HEK293 (cell line): ENCODE measurements around the gene ZSCAN12.
A peak's percentile ranks its signal among the peaks of the same experiment; 100 is the strongest.

Experiments
- EGR2 ChIP-seq: fragments of 450-650 bp; formaldehyde crosslinking; IDR thresholded peaks from 2 replicates; pipeline ENCODE4 v1.5.1; 2016; ENCODE audit warnings: low read depth, missing biosample characterization, missing genetic modification characterization
- HOXC10 ChIP-seq: sonication (generic); formaldehyde crosslinking; IDR thresholded peaks from 2 replicates; pipeline ENCODE4 v1.8.1; 2023; ENCODE audit warnings: mild to moderate bottlenecking, missing genetic modification reagents
- IKZF3 ChIP-seq: fragments of 450-650 bp; IDR thresholded peaks from 2 replicates; pipeline ENCODE4 v1.5.0; 2018; ENCODE audit warnings: missing biosample characterization, mild to moderate bottlenecking, missing genetic modification characterization, moderate library complexity
- KLF10 ChIP-seq: fragments of 450-650 bp; IDR thresholded peaks from 2 replicates; pipeline ENCODE4 v1.5.1; 2018; ENCODE audit warnings: missing biosample characterization, mild to moderate bottlenecking, missing genetic modification characterization
- MEIS1 ChIP-seq: sonication (generic); formaldehyde crosslinking; IDR thresholded peaks from 2 replicates; pipeline ENCODE4 v1.8.1; 2022; ENCODE audit warnings: missing genetic modification reagents, mild to moderate bottlenecking, borderline replicate concordance
- MZF1 ChIP-seq: fragments of 450-650 bp; formaldehyde crosslinking; IDR thresholded peaks from 2 replicates; pipeline ENCODE4 v1.5.1; 2017; ENCODE audit warnings: missing biosample characterization, missing genetic modification characterization, borderline replicate concordance
- RBAK ChIP-seq: fragments of 450-650 bp; formaldehyde crosslinking; IDR thresholded peaks from 2 replicates; pipeline ENCODE4 v1.5.1; 2016; ENCODE audit warnings: missing biosample characterization, missing genetic modification characterization
- ZNF146 ChIP-seq: fragments of 450-650 bp; formaldehyde crosslinking; IDR thresholded peaks from 2 replicates; pipeline ENCODE4 v1.5.1; 2016; ENCODE audit warnings: missing biosample characterization, missing genetic modification characterization
- ZNF175 ChIP-seq: fragments of 450-650 bp; formaldehyde crosslinking; IDR thresholded peaks from 2 replicates; pipeline ENCODE4 v1.5.1; 2016; ENCODE audit warnings: missing biosample characterization, missing genetic modification characterization
- ZNF19 ChIP-seq: fragments of 450-650 bp; formaldehyde crosslinking; IDR thresholded peaks from 2 replicates; pipeline ENCODE4; 2016; ENCODE audit warnings: missing biosample characterization, missing genetic modification characterization, low read depth
- ZNF239 ChIP-seq: fragments of 450-650 bp; formaldehyde crosslinking; IDR thresholded peaks from 2 replicates; pipeline ENCODE4 v1.5.1; 2016; ENCODE audit warnings: missing biosample characterization, missing genetic modification characterization
- ZNF404 ChIP-seq: fragments of 450-650 bp; formaldehyde crosslinking; IDR thresholded peaks from 2 replicates; pipeline ENCODE4 v1.5.1; 2017; ENCODE audit warnings: missing biosample characterization, missing genetic modification characterization
- ZNF555 ChIP-seq: fragments of 450-650 bp; formaldehyde crosslinking; conservative IDR thresholded peaks from 2 replicates; pipeline ENCODE4 v1.5.1; 2017; ENCODE audit warnings: missing biosample characterization, mild to moderate bottlenecking, missing genetic modification characterization, inconsistent platforms
- ZNF600 ChIP-seq: fragments of 450-650 bp; formaldehyde crosslinking; IDR thresholded peaks from 2 replicates; pipeline ENCODE4 v1.5.1; 2016; ENCODE audit warnings: missing biosample characterization, missing genetic modification characterization
- ZNF626 ChIP-seq: fragments of 450-650 bp; sonication (Bioruptor Pico); formaldehyde crosslinking; IDR thresholded peaks from 2 replicates; pipeline ENCODE4 v1.5.1; 2018; ENCODE audit warnings: missing biosample characterization, missing genetic modification characterization, inconsistent platforms
- ZNF660 ChIP-seq: fragments of 450-650 bp; IDR thresholded peaks from 2 replicates; pipeline ENCODE4 v1.5.1; 2018; ENCODE audit warnings: missing biosample characterization, mild to moderate bottlenecking, missing genetic modification characterization
- ZNF701 ChIP-seq: fragments of 450-650 bp; formaldehyde crosslinking; IDR thresholded peaks from 2 replicates; pipeline ENCODE4 v1.5.1; 2016; ENCODE audit warnings: missing biosample characterization, missing genetic modification characterization
- ZNF76 ChIP-seq: fragments of 450-650 bp; formaldehyde crosslinking; IDR thresholded peaks from 2 replicates; pipeline ENCODE4; 2016; ENCODE audit warnings: low read depth, missing biosample characterization, missing genetic modification characterization, borderline replicate concordance
- ZNF830 ChIP-seq: fragments of 450-650 bp; IDR thresholded peaks from 2 replicates; pipeline ENCODE4 v1.5.0; 2018; ENCODE audit warnings: missing biosample characterization, missing genetic modification characterization, low read depth, mild to moderate bottlenecking, moderate library complexity
- TF ChIP-seq, protein P1 (sequence below): fragments of 450-650 bp; formaldehyde crosslinking; IDR thresholded peaks from 2 replicates; pipeline ENCODE4; 2016; ENCODE audit warnings: missing biosample characterization, missing genetic modification characterization
- TF ChIP-seq, protein P2 (sequence below): fragments of 450-650 bp; formaldehyde crosslinking; IDR thresholded peaks from 2 replicates; pipeline ENCODE4 v1.5.1; 2017; ENCODE audit warnings: missing biosample characterization, missing genetic modification characterization
- TF ChIP-seq, protein P3 (sequence below): fragments of 450-650 bp; formaldehyde crosslinking; IDR thresholded peaks from 2 replicates; pipeline ENCODE4 v1.5.1; 2016; ENCODE audit warnings: missing biosample characterization, missing genetic modification characterization
- TF ChIP-seq, protein P4 (sequence below): fragments of 450-650 bp; formaldehyde crosslinking; IDR thresholded peaks from 2 replicates; pipeline ENCODE4 v1.5.1; 2016; ENCODE audit warnings: missing biosample characterization, missing genetic modification characterization
- TF ChIP-seq, protein P5 (sequence below): fragments of 450-650 bp; IDR thresholded peaks from 2 replicates; pipeline ENCODE4 v1.5.1; 2018; ENCODE audit warnings: missing biosample characterization, mild to moderate bottlenecking, missing genetic modification characterization
- TF ChIP-seq, protein P6 (sequence below): fragments of 450-650 bp; formaldehyde crosslinking; IDR thresholded peaks from 2 replicates; pipeline ENCODE4 v1.5.1; 2016; ENCODE audit warnings: missing biosample characterization, missing genetic modification characterization
- TF ChIP-seq, protein P7 (sequence below): fragments of 450-650 bp; formaldehyde crosslinking; IDR thresholded peaks from 2 replicates; pipeline ENCODE4 v1.5.1; 2017; ENCODE audit warnings: missing biosample characterization, missing genetic modification characterization

The ZSCAN12 gene

DNA sequence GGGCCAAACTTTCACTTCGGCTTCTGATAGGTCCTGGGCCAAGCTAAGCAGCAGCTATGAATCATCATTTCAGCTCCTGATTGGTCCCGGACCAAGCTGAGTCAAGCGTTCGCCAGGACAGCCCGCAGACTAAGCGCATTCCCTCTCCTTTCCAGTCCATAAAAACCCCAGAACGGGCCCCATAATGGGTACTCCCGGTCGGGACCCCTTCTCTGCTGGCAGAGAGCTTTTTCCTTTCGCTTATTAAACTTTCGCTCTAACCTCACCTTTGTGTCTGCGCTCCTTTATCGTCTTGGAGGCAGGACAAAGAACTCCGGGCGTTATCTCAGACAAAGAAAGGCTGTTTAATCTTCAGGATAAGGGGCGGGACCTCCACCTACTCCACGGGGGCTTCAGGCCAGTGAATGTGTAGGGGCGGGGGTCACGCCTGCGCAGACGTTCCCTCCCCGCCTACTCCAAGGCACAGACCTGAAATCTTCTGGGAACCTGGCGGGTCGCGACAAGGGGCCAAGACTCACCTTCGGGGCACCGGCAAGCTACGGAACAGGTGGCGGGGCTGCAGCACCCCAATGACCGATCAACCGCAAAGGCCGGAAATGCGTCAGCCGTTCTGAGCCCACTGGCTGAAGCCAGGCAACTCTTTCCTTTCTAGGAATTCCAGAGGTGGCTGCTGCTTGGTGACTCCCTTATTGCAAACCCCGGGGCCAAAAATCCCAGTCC lies 63.8 kb downstream of the ZSCAN12 start, which contains the start of gene ZSCAN31 (continued):
- TF ChIP-seq, protein P1, sequence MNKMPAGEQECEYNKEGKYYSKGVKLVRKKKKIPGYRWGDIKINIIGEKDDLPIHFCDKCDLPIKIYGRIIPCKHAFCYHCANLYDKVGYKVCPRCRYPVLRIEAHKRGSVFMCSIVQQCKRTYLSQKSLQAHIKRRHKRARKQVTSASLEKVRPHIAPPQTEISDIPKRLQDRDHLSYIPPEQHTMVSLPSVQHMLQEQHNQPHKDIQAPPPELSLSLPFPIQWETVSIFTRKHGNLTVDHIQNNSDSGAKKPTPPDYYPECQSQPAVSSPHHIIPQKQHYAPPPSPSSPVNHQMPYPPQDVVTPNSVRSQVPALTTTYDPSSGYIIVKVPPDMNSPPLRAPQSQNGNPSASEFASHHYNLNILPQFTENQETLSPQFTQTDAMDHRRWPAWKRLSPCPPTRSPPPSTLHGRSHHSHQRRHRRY (tag by site-specific recombination) = no peak
- TF ChIP-seq ZNF600 (tag by site-specific recombination) = peak; percentile 88
- TF ChIP-seq ZNF239 = no peak
- TF ChIP-seq, protein P2, sequence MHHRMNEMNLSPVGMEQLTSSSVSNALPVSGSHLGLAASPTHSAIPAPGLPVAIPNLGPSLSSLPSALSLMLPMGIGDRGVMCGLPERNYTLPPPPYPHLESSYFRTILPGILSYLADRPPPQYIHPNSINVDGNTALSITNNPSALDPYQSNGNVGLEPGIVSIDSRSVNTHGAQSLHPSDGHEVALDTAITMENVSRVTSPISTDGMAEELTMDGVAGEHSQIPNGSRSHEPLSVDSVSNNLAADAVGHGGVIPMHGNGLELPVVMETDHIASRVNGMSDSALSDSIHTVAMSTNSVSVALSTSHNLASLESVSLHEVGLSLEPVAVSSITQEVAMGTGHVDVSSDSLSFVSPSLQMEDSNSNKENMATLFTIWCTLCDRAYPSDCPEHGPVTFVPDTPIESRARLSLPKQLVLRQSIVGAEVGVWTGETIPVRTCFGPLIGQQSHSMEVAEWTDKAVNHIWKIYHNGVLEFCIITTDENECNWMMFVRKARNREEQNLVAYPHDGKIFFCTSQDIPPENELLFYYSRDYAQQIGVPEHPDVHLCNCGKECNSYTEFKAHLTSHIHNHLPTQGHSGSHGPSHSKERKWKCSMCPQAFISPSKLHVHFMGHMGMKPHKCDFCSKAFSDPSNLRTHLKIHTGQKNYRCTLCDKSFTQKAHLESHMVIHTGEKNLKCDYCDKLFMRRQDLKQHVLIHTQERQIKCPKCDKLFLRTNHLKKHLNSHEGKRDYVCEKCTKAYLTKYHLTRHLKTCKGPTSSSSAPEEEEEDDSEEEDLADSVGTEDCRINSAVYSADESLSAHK (tag by site-specific recombination) = no peak
- 0 out of 2 replicates have a peak, but pooled peaks have one; percentile 8 for TF ChIP-seq ZNF76 (tag by site-specific recombination)
- TF ChIP-seq, protein P3, sequence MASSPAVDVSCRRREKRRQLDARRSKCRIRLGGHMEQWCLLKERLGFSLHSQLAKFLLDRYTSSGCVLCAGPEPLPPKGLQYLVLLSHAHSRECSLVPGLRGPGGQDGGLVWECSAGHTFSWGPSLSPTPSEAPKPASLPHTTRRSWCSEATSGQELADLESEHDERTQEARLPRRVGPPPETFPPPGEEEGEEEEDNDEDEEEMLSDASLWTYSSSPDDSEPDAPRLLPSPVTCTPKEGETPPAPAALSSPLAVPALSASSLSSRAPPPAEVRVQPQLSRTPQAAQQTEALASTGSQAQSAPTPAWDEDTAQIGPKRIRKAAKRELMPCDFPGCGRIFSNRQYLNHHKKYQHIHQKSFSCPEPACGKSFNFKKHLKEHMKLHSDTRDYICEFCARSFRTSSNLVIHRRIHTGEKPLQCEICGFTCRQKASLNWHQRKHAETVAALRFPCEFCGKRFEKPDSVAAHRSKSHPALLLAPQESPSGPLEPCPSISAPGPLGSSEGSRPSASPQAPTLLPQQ (tag by site-specific recombination) = peak; percentile 59; the same call in 1 of the 2 replicates
- no peak for TF ChIP-seq MZF1 (tag by site-specific recombination)
- TF ChIP-seq ZNF626 = no peak
- TF ChIP-seq ZNF555 (tag by site-specific recombination) = no peak
- peak; percentile 89 for TF ChIP-seq EGR2 (tag by site-specific recombination)
- TF ChIP-seq, protein P4, sequence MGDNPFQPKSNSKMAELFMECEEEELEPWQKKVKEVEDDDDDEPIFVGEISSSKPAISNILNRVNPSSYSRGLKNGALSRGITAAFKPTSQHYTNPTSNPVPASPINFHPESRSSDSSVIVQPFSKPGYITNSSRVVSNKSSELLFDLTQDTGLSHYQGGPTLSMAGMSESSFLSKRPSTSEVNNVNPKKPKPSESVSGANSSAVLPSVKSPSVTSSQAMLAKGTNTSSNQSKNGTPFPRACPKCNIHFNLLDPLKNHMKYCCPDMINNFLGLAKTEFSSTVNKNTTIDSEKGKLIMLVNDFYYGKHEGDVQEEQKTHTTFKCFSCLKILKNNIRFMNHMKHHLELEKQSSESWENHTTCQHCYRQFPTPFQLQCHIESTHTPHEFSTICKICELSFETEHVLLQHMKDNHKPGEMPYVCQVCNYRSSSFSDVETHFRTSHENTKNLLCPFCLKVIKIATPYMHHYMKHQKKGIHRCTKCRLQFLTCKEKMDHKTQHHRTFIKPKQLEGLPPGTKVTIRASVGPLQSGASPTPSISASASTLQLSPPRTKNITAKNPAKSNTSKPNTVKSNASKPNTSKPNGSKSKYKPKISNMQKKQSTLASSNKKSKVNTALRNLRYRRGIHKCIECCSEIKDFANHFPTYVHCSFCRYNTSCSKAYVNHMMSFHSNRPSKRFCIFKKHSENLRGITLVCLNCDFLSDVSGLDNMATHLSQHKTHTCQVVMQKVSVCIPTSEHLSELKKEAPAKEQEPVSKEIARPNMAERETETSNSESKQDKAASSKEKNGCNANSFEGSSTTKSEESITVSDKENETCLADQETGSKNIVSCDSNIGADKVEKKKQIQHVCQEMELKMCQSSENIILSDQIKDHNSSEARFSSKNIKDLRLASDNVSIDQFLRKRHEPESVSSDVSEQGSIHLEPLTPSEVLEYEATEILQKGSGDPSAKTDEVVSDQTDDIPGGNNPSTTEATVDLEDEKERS (tag by site-specific recombination) = no peak
- no peak for TF ChIP-seq ZNF175 (tag by site-specific recombination)
- TF ChIP-seq IKZF3 (tag by site-specific recombination) = peak; percentile 97
- TF ChIP-seq ZNF701 = no peak
- TF ChIP-seq, protein P5, sequence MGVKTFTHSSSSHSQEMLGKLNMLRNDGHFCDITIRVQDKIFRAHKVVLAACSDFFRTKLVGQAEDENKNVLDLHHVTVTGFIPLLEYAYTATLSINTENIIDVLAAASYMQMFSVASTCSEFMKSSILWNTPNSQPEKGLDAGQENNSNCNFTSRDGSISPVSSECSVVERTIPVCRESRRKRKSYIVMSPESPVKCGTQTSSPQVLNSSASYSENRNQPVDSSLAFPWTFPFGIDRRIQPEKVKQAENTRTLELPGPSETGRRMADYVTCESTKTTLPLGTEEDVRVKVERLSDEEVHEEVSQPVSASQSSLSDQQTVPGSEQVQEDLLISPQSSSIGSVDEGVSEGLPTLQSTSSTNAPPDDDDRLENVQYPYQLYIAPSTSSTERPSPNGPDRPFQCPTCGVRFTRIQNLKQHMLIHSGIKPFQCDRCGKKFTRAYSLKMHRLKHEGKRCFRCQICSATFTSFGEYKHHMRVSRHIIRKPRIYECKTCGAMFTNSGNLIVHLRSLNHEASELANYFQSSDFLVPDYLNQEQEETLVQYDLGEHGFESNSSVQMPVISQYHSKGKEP (tag by site-specific recombination) = no peak; the same call in 1 of the 2 replicates
- TF ChIP-seq, protein P6, sequence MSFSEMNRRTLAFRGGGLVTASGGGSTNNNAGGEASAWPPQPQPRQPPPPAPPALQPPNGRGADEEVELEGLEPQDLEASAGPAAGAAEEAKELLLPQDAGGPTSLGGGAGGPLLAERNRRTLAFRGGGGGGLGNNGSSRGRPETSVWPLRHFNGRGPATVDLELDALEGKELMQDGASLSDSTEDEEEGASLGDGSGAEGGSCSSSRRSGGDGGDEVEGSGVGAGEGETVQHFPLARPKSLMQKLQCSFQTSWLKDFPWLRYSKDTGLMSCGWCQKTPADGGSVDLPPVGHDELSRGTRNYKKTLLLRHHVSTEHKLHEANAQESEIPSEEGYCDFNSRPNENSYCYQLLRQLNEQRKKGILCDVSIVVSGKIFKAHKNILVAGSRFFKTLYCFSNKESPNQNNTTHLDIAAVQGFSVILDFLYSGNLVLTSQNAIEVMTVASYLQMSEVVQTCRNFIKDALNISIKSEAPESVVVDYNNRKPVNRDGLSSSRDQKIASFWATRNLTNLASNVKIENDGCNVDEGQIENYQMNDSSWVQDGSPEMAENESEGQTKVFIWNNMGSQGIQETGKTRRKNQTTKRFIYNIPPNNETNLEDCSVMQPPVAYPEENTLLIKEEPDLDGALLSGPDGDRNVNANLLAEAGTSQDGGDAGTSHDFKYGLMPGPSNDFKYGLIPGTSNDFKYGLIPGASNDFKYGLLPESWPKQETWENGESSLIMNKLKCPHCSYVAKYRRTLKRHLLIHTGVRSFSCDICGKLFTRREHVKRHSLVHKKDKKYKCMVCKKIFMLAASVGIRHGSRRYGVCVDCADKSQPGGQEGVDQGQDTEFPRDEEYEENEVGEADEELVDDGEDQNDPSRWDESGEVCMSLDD = peak; percentile 90
- no peak for TF ChIP-seq RBAK
- no peak for TF ChIP-seq ZNF19 (tag by site-specific recombination)
- peak; percentile 40 for TF ChIP-seq ZNF660 (tag by site-specific recombination)
- TF ChIP-seq ZNF404 (tag by site-specific recombination) = no peak
- TF ChIP-seq HOXC10 = peak; percentile 100
- no peak for TF ChIP-seq MEIS1 (CRISPR knock-in tag)
- TF ChIP-seq ZNF830 = no peak
- peak; percentile 65 for TF ChIP-seq KLF10 (tag by site-specific recombination)
- no peak for TF ChIP-seq ZNF146 (tag by site-specific recombination)
- TF ChIP-seq, protein P7, sequence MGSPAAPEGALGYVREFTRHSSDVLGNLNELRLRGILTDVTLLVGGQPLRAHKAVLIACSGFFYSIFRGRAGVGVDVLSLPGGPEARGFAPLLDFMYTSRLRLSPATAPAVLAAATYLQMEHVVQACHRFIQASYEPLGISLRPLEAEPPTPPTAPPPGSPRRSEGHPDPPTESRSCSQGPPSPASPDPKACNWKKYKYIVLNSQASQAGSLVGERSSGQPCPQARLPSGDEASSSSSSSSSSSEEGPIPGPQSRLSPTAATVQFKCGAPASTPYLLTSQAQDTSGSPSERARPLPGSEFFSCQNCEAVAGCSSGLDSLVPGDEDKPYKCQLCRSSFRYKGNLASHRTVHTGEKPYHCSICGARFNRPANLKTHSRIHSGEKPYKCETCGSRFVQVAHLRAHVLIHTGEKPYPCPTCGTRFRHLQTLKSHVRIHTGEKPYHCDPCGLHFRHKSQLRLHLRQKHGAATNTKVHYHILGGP (tag by site-specific recombination) = peak; percentile 93
